OCI-LY7 (cell line): ENCODE data around the gene BICC1. TPM values are rescaled to one million over a fixed set of nuclear protein-coding genes. Genes with fewer than 3 reads are reported as not detected.

Experiments used
- BruUV-seq: library from RNA; stranded (reverse); fragments of 400-500 nt; replicated peaks from 2 replicates; lab custom pipeline; 2021; lab: Mats Ljungman, UMichigan
- CTCF ChIA-PET: fragments of 300-600 bp; sonication (Branson Sonifier 250); formaldehyde crosslinking; loops from one replicate; lab custom pipeline; 2022; ENCODE audit warnings: antibody characterized with exemption; ENCODE audit not compliant: unreplicated experiment; lab: Charles Lee
- POLR2A ChIA-PET: fragments of 300-600 bp; sonication (Branson Sonifier 250); formaldehyde crosslinking; loops from one replicate; lab custom pipeline; 2022; ENCODE audit warnings: antibody characterized with exemption; lab: Charles Lee
- DNase-seq: peaks from one replicate; pipeline ENCODE4 v3.0.0-alpha.2; 2015; ENCODE audit warnings: low spot score
- H2AFZ ChIP-seq: fragments of 200-600 bp; sonication (generic), shearing (Covaris generic); 2 replicates; pipeline ENCODE4 v1.6.1; 2014; ENCODE audit warnings: mild to moderate bottlenecking, antibody characterized with exemption, low read length, moderate library complexity
- H3K27ac ChIP-seq: fragments of 200-600 bp; sonication (generic); 2 replicates; pipeline ENCODE4 v1.5.1; 2014; ENCODE audit warnings: mixed run types, low read depth, mild to moderate bottlenecking, moderate library complexity, low read length, inconsistent platforms; ENCODE audit not compliant: poor library complexity, severe bottlenecking
- H3K36me3 ChIP-seq: fragments of 200-600 bp; sonication (generic); 2 replicates; pipeline ENCODE4 v1.6.1; 2014; ENCODE audit warnings: mild to moderate bottlenecking, antibody characterized with exemption, low read length, moderate library complexity, mixed read lengths; ENCODE audit not compliant: insufficient read depth
- H3K4me1 ChIP-seq: fragments of 200-600 bp; sonication (generic); 2 replicates; pipeline ENCODE4 v1.5.1; 2014; ENCODE audit warnings: mild to moderate bottlenecking, low read length; ENCODE audit not compliant: insufficient read depth, poor library complexity, severe bottlenecking
- H3K4me2 ChIP-seq: fragments of 200-600 bp; sonication (generic); 2 replicates; pipeline ENCODE4 v1.6.1; 2014; ENCODE audit warnings: mild to moderate bottlenecking, low read length
- H3K4me3 ChIP-seq: fragments of 200-600 bp; sonication (generic); 2 replicates; pipeline ENCODE4 v1.5.1; 2014; ENCODE audit warnings: mild to moderate bottlenecking, low read depth, low read length; ENCODE audit not compliant: poor library complexity, severe bottlenecking
- H3K79me2 ChIP-seq: fragments of 200-600 bp; sonication (generic); 2 replicates; pipeline ENCODE4 v1.6.1; 2016; ENCODE audit warnings: low read depth, mild to moderate bottlenecking, low read length, moderate library complexity, mixed read lengths; ENCODE audit not compliant: insufficient read depth
- H3K9me2 ChIP-seq: fragments of 200-600 bp; sonication (generic); 2 replicates; pipeline ENCODE4 v1.6.1; 2016; ENCODE audit warnings: mild to moderate bottlenecking, low read length, mixed read lengths; ENCODE audit not compliant: insufficient read depth
- H3K9me3 ChIP-seq: fragments of 200-600 bp; sonication (generic); 2 replicates; pipeline ENCODE4 v1.6.1; 2014; ENCODE audit warnings: mild to moderate bottlenecking, mixed run types, low read length, mixed read lengths
- H4K20me1 ChIP-seq: fragments of 200-600 bp; sonication (generic); 2 replicates; pipeline ENCODE4 v1.6.1; 2014; ENCODE audit warnings: mild to moderate bottlenecking, antibody characterized with exemption, low read length, moderate library complexity, mixed read lengths; ENCODE audit not compliant: insufficient read depth
- CTCF ChIP-seq: fragments of 200-600 bp; sonication (generic); conservative IDR thresholded peaks from 2 replicates; pipeline ENCODE4 v1.5.1; 2014; ENCODE audit warnings: mild to moderate bottlenecking, antibody characterized with exemption, low read length, moderate library complexity, mixed read lengths
- EZH2phosphoT487 ChIP-seq: fragments of 200-600 bp; sonication (generic); IDR thresholded peaks from 2 replicates; pipeline ENCODE4 v1.6.1; 2018; ENCODE audit warnings: low read depth, borderline replicate concordance, mild to moderate bottlenecking, mixed run types, antibody characterized with exemption, low read length, moderate library complexity, mixed read lengths
- intact Hi-C: fragments of 100-400 bp; cut with micrococcal nuclease; formaldehyde crosslinking; loops from one replicate; pipeline ENCODE4 v1.10.0; 2022; ENCODE audit not compliant: unreplicated experiment
- total RNA-seq, 2 experiments: library from RNA; depleted of rRNA in 1 of 2; stranded (reverse); fragments of >200 nt in 1 of 2; shearing (Covaris generic) in 1 of 2; gene quantifications; 2 replicates each; pipeline ENCODE4 v1.2.3, GENCODE V29; 2014 to 2022

Gene BICC1
- total RNA-seq, 2 experiments from 2014 or later = not detected

DNA sequence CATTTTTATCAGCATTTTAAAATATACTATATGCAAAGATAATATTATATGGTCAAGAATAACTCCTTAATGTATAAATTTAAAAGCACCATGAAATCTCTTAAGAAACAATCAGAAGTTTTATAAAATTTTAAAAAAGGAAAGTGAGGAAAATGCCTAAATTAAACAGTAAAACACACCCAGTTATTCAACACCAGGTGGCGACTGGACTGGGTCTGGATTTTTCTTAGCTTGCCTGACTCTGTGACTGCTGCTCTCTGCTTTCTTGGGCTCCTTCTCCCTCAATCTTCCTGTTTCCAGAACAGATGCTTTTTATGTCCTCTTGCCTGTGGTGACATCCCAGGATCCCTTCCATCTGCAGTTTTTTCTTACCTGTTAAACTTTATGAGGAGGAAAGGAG, 200.3 kb downstream of the BICC1 start:
- intact Hi-C loops = no loop called here
- ChIA-PET POLR2A (no interaction called here), CTCF (no interaction called here)
- no peak overlapping the region for H3K4me3 ChIP-seq
- no peaks in the 10 kb centered on the region for H4K20me1 ChIP-seq
- no peaks in the 10 kb centered on the region for H3K9me3 ChIP-seq
- no peak for TF ChIP-seq CTCF
- TF ChIP-seq EZH2phosphoT487 = no peak
- H3K4me1 ChIP-seq = no peaks in the 10 kb centered on the region
- BruUV-seq = no TSS peak
- no peaks in the 10 kb centered on the region for H3K9me2 ChIP-seq
- H3K36me3 ChIP-seq = no peaks in the 10 kb centered on the region
- no peak overlapping the region for H3K27ac ChIP-seq
- no peak overlapping the region for H2AFZ ChIP-seq
- DNase-seq = no peak
- no peak overlapping the region for H3K4me2 ChIP-seq
- no peaks in the 10 kb centered on the region for H3K79me2 ChIP-seq

DNA sequence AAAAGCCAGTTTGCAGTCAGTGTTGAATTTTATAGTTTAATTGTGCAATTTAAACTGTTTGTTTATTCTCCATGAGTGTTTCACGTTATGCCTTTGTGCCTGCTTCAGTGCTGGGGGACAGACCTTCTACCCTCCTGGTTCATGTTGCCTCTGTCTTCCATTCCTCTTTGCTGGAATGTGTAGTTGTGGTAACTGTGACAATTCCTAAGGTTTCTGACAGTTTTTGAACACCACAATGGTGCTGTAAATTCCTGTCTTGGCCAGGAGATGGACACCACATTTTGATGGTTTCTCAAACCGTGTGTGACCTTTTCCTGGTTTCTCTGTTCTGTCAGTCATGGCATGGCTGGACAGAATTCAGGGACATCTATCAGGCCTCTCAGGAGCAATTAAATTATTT, 201.7 kb downstream of the BICC1 start:
- H3K9me3 ChIP-seq = no peaks in the 10 kb centered on the region
- no peaks in the 10 kb centered on the region for H3K9me2 ChIP-seq
- no peaks in the 10 kb centered on the region for H4K20me1 ChIP-seq
- no peaks in the 10 kb centered on the region for H3K4me1 ChIP-seq
- no peak overlapping the region for H2AFZ ChIP-seq
- CTCF ChIA-PET = no interaction called here
- POLR2A ChIA-PET = no interaction called here
- TF ChIP-seq EZH2phosphoT487 (no peak), CTCF (no peak)
- no peak overlapping the region for H3K4me3 ChIP-seq
- intact Hi-C loops = no loop called here
- no peak for DNase-seq
- H3K79me2 ChIP-seq = no peaks in the 10 kb centered on the region
- no peak overlapping the region for H3K27ac ChIP-seq
- BruUV-seq = no TSS peak
- H3K36me3 ChIP-seq = no peaks in the 10 kb centered on the region
- no peak overlapping the region for H3K4me2 ChIP-seq

DNA sequence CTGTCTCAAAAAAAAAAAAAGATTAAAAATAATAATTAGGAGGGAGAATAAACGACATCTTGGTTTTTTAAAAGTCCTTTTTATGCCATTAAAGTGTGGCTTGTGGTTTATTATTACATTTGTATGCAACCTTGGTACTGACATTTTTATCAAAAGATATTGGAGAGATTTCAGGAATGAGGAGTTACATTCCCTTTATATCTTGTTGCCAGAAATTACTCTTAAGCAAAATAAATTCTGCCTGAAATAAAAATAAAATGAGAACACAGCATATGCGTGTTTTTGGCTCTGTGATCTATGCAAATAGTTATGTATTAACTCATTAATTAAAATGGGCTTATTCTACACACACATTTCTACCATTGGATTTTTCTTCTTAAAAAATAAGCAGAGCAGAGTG, 202.4 kb downstream of the BICC1 start:
- Histone ChIP-seq H3K79me2 (no peaks in the 10 kb centered on the region), H3K36me3 (no peaks in the 10 kb centered on the region), H3K9me3 (no peaks in the 10 kb centered on the region), H3K4me3 (no peak overlapping the region), H3K27ac (no peak overlapping the region), H4K20me1 (no peaks in the 10 kb centered on the region), H3K4me1 (no peaks in the 10 kb centered on the region), H2AFZ (no peak overlapping the region), H3K9me2 (no peaks in the 10 kb centered on the region), H3K4me2 (no peak overlapping the region)
- POLR2A ChIA-PET = no interaction called here
- no peak for DNase-seq
- TF ChIP-seq CTCF (no peak), EZH2phosphoT487 (no peak)
- CTCF ChIA-PET = no interaction called here
- intact Hi-C loops = no loop called here
- BruUV-seq = no TSS peak
